HepG2 (cell line): ENCODE data around the gene SLC35A2. TPM values are rescaled to one million over a fixed set of nuclear protein-coding genes. Genes with fewer than 3 reads are reported as not detected.

Experiments used
- ATAC-seq: fragments of 200-7000 bp; cut with Tn5 transposase; 3 replicates; pipeline ENCODE4 v1.9.1; 2020; ENCODE audit warnings: mild to moderate bottlenecking, moderate library complexity
- BruUV-seq: library from RNA; stranded (reverse); fragments of 400-500 nt; replicated peaks from 2 replicates; lab custom pipeline; 2021; lab: Mats Ljungman, UMichigan
- CTCF ChIA-PET: fragments of 300-600 bp; formaldehyde crosslinking; extraction: SDS; loops from one replicate; lab custom pipeline; 2021; ENCODE audit warnings: low total read pairs, inconsistent platforms, low intra/inter-chr PET ratio; lab: Yijun Ruan, JAX
- POLR2A ChIA-PET: fragments of 350-600 bp; sonication (Branson Sonifier 250); formaldehyde crosslinking; loops from one replicate; lab custom pipeline; 2020; ENCODE audit warnings: antibody characterized with exemption, inconsistent platforms; lab: Yijun Ruan, JAX
- DNase-seq: peaks from one replicate; pipeline ENCODE4 v3.0.0-alpha.2; 2015; ENCODE audit warnings: low spot score
- FAIRE-seq: peaks from 3 replicates; lab custom pipeline; 2011; peaks lifted over from hg19 to GRCh38; lab: Jason Lieb, UNC
- H2AFZ ChIP-seq: one replicate; pipeline ENCODE4 v1.6.1; 2011; ENCODE audit warnings: low read length, inconsistent platforms
- H3K27ac ChIP-seq: fragments of 300-600 bp; 3 replicates; pipeline ENCODE4 v1.8.0; 2011; ENCODE audit warnings: mixed run types, mild to moderate bottlenecking, mixed read lengths, low read length, inconsistent platforms; ENCODE audit not compliant: insufficient read depth; ENCODE audit errors: extremely low read length
- H3K27me3 ChIP-seq, 2 experiments: fragments of 200-600 bp in 1 of 2; 2 replicates in 1 of 2; 3 replicates in 1 of 2; pipeline versions ENCODE4 v1.6.0 to v1.8.0; 2011; ENCODE audit warnings: low read length in 2 of 2, mild to moderate bottlenecking in 2 of 2, moderate library complexity in 2 of 2, inconsistent platforms in 1 of 2; ENCODE audit not compliant: insufficient read depth in 2 of 2, control insufficient read depth in 1 of 2
- H3K36me3 ChIP-seq, 2 experiments: fragments of 200-600 bp in 1 of 2; replicated peaks in 1 of 2; 2 replicates in 1 of 2; 3 replicates in 1 of 2; pipeline versions ENCODE4 v1.5.1 to v1.8.0; 2011; ENCODE audit warnings: low read length in 2 of 2, inconsistent platforms in 1 of 2; ENCODE audit not compliant: insufficient read depth in 2 of 2, control insufficient read depth in 1 of 2
- H3K4me1 ChIP-seq: 2 replicates; pipeline ENCODE4 v1.5.1; 2012; ENCODE audit warnings: low read length, inconsistent platforms; ENCODE audit not compliant: insufficient read depth
- H3K4me2 ChIP-seq: 2 replicates; pipeline ENCODE4 v1.6.0; 2011; ENCODE audit warnings: low read depth, low read length, inconsistent platforms
- H3K4me3 ChIP-seq, 3 experiments: fragments of 200-600 bp in 1 of 3; sonication (generic), shearing (Covaris generic) in 1 of 3; replicated peaks in 1 of 3; 2 replicates each; pipeline ENCODE4 v1.5.1; 2011 to 2016; ENCODE audit warnings: low read length in 3 of 3, inconsistent platforms in 2 of 3, low read depth in 2 of 3, mild to moderate bottlenecking in 2 of 3, control low read depth in 1 of 3, mixed read lengths in 1 of 3; ENCODE audit not compliant: insufficient read depth in 1 of 3
- H3K79me2 ChIP-seq: one replicate; pipeline ENCODE4 v1.6.1; 2011; ENCODE audit warnings: low read length, inconsistent platforms; ENCODE audit not compliant: insufficient read depth
- H3K9ac ChIP-seq: 2 replicates; pipeline ENCODE4 v1.6.0; 2011; ENCODE audit warnings: mild to moderate bottlenecking, low read depth, low read length, inconsistent platforms; ENCODE audit not compliant: insufficient read depth
- H3K9me3 ChIP-seq: 2 replicates; pipeline ENCODE4 v1.5.1; 2012; ENCODE audit warnings: mild to moderate bottlenecking, low read length
- H4K20me1 ChIP-seq: 2 replicates; pipeline ENCODE4 v1.6.0; 2011; ENCODE audit warnings: inconsistent platforms, mild to moderate bottlenecking, low read length, moderate library complexity; ENCODE audit not compliant: insufficient read depth
- FOXA1 ChIP-seq, 2 experiments: fragments of 450-650 bp in 1 of 2; sonication (generic) in 1 of 2; formaldehyde crosslinking in 1 of 2; IDR thresholded peaks; 2 replicates each; pipeline versions ENCODE4 v1.4.0 to v1.6.1; 2016 to 2020; ENCODE audit warnings: missing genetic modification reagents in 1 of 2
- FOXK1 ChIP-seq: sonication (generic); formaldehyde crosslinking; IDR thresholded peaks from 2 replicates; pipeline ENCODE4 v1.4.0; 2020; ENCODE audit warnings: low read depth, missing genetic modification reagents, borderline replicate concordance
- HNF4A ChIP-seq: sonication (generic); formaldehyde crosslinking; IDR thresholded peaks from 2 replicates; pipeline ENCODE4 v1.4.0; 2020; ENCODE audit warnings: missing genetic modification reagents
- PRPF4 ChIP-seq: fragments of 200-400 bp; formaldehyde crosslinking; IDR thresholded peaks from 2 replicates; pipeline ENCODE4 v1.6.1; 2016; ENCODE audit warnings: low read length, low read depth; ENCODE audit not compliant: poor library complexity, severe bottlenecking
- SIN3A ChIP-seq: IDR thresholded peaks from 2 replicates; pipeline ENCODE4 v1.6.1; 2011; ENCODE audit warnings: low read depth, mild to moderate bottlenecking, control low read depth, low read length, borderline replicate concordance
- TEF ChIP-seq: sonication (generic); formaldehyde crosslinking; IDR thresholded peaks from 2 replicates; pipeline ENCODE4 v1.5.0; 2020; ENCODE audit warnings: missing genetic modification reagents
- ZC3H13 ChIP-seq: sonication (generic); formaldehyde crosslinking; IDR thresholded peaks from 2 replicates; pipeline ENCODE4 v1.8.1; 2023; ENCODE audit warnings: mild to moderate bottlenecking, missing genetic modification reagents, moderate library complexity
- ZNF124 ChIP-seq: sonication (generic); formaldehyde crosslinking; IDR thresholded peaks from 2 replicates; pipeline ENCODE4 v1.4.0; 2020; ENCODE audit warnings: missing genetic modification reagents
- ZNF253 ChIP-seq: sonication (generic); formaldehyde crosslinking; IDR thresholded peaks from 2 replicates; pipeline ENCODE4 v1.8.0; 2022; ENCODE audit warnings: mild to moderate bottlenecking, missing genetic modification reagents, borderline replicate concordance
- ZNF414 ChIP-seq: sonication (generic); formaldehyde crosslinking; IDR thresholded peaks from 2 replicates; pipeline ENCODE4 v1.5.0; 2020; ENCODE audit warnings: missing genetic modification reagents
- ZNF616 ChIP-seq: sonication (generic); formaldehyde crosslinking; IDR thresholded peaks from 2 replicates; pipeline ENCODE4 v1.5.0; 2020; ENCODE audit warnings: low read depth, mild to moderate bottlenecking, missing genetic modification reagents
- ZNF670 ChIP-seq: sonication (generic); formaldehyde crosslinking; IDR thresholded peaks from 2 replicates; pipeline ENCODE4 v1.8.0; 2022; ENCODE audit warnings: mild to moderate bottlenecking, missing genetic modification reagents, borderline replicate concordance
- ZNF703 ChIP-seq: sonication (generic); formaldehyde crosslinking; IDR thresholded peaks from 2 replicates; pipeline ENCODE4 v1.5.1; 2020; ENCODE audit warnings: missing genetic modification reagents, mild to moderate bottlenecking, moderate library complexity, borderline replicate concordance
- ZNF747 ChIP-seq: sonication (generic); formaldehyde crosslinking; IDR thresholded peaks from 2 replicates; pipeline ENCODE4 v1.8.1; 2023; ENCODE audit warnings: missing genetic modification reagents, mild to moderate bottlenecking, borderline replicate concordance
- WGBS: methylation state at CpG from one replicate; pipeline ENCODE4 v1.1.6; 2017; ENCODE audit warnings: low lambda C conversion rate; 5-methylcytosine and 5-hydroxymethylcytosine counted together
- in situ Hi-C: cut with HindIII; loops from 2 replicates; pipeline ENCODE4 v1.10.0; 2017; ENCODE audit warnings: low pct_unique_long_range_greater_than_20kb; ENCODE audit not compliant: extremely low pct_ligation_motif_present
- intact Hi-C: fragments of 100-400 bp; cut with micrococcal nuclease; formaldehyde crosslinking; loops from one replicate; pipeline ENCODE4 v1.10.0; 2022; ENCODE audit not compliant: unreplicated experiment
- polyA plus RNA-seq, 8 experiments: library from polyadenylated mRNA; depleted of rRNA in 3 of 8; stranded (reverse) in 7 of 8; unstranded in 1 of 8; fragments of >200 nt; fragmentation: Illumina TruSeq in 4 of 8; extraction: Trizol in 4 of 8; gene quantifications; 2 replicates each; pipeline versions ENCODE4 v1.2.1 to v1.2.3, GENCODE V29; 2011 to 2016; ENCODE audit warnings: low read depth in 4 of 8, missing spikeins in 1 of 8, mixed read lengths in 1 of 8; ENCODE audit not compliant: insufficient read depth in 1 of 8
- total RNA-seq, 5 experiments: library from RNA; depleted of rRNA; stranded (reverse); fragments of >200 nt; fragmentation: Illumina TruSeq; extraction: Trizol; gene quantifications; 2 replicates each; pipeline ENCODE4 v1.2.3, GENCODE V29; 2016; ENCODE audit warnings: low read depth in 1 of 5
- TF ChIP-seq, protein P1 (sequence below): sonication (generic); formaldehyde crosslinking; IDR thresholded peaks from 2 replicates; pipeline ENCODE4 v1.4.0; 2020; ENCODE audit warnings: missing genetic modification reagents
- TF ChIP-seq, protein P2 (sequence below): sonication (generic); formaldehyde crosslinking; IDR thresholded peaks from 2 replicates; pipeline ENCODE4 v1.5.0; 2020; ENCODE audit warnings: mild to moderate bottlenecking, missing genetic modification reagents

Gene SLC35A2
- total and polyA plus RNA-seq, 2 of the 13 experiments (the other 11 are each of a cell fraction or from before 2014, with no cell fraction given) = 32.1 to 40.8 TPM

GRCh38 chrX:48920718-48921104 is 9.3 kb upstream of the SLC35A2 start:
- no TSS peak for BruUV-seq
- Histone ChIP-seq H3K4me2 (no peak overlapping the region), H3K79me2 (peaks cover 13% of the 10 kb centered on the region), H3K4me1 (peaks cover 28% of the 10 kb centered on the region), H3K9ac (no peak overlapping the region), H3K36me3 (peaks cover 4 to 12% of the 10 kb centered on the region in 2 experiments; a peak in 4 of 5 replicates), H3K9me3 (no peaks in the 10 kb centered on the region), H2AFZ (no peak overlapping the region), H4K20me1 (no peaks in the 10 kb centered on the region), H3K27me3 (no peaks in the 10 kb centered on the region), H3K27ac (no peak overlapping the region), H3K4me3 (no peak overlapping the region)
- intact Hi-C loops (no loop called here), in situ Hi-C loops (no loop called here)
- FAIRE-seq (no peak), ATAC-seq (no peak), DNase-seq (no peak)
- CTCF ChIA-PET = no interaction called here
- WGBS = 98% methylated on average over 4 of the region's 4 CpGs
- TF ChIP-seq ZNF253 (no peak), ZNF616 (no peak), SIN3A (no peak), ZNF703 (CRISPR knock-in tag) (no peak), ZNF670 (CRISPR knock-in tag) (no peak), HNF4A (no peak), ZNF747 (CRISPR knock-in tag) (no peak), ZC3H13 (no peak), FOXK1 (no peak), PRPF4 (no peak), ZNF414 (CRISPR knock-in tag) (no peak), TEF (no peak), ZNF124 (CRISPR knock-in tag) (no peak), FOXA1 (IDR thresholded peaks at IDR 0.05) (no peak), FOXA1 (CRISPR knock-in tag; IDR thresholded peaks at IDR 0.05) (no peak)
- TF ChIP-seq, protein P1, sequence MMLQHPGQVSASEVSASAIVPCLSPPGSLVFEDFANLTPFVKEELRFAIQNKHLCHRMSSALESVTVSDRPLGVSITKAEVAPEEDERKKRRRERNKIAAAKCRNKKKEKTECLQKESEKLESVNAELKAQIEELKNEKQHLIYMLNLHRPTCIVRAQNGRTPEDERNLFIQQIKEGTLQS (CRISPR knock-in tag) = no peak
- TF ChIP-seq, protein P2, sequence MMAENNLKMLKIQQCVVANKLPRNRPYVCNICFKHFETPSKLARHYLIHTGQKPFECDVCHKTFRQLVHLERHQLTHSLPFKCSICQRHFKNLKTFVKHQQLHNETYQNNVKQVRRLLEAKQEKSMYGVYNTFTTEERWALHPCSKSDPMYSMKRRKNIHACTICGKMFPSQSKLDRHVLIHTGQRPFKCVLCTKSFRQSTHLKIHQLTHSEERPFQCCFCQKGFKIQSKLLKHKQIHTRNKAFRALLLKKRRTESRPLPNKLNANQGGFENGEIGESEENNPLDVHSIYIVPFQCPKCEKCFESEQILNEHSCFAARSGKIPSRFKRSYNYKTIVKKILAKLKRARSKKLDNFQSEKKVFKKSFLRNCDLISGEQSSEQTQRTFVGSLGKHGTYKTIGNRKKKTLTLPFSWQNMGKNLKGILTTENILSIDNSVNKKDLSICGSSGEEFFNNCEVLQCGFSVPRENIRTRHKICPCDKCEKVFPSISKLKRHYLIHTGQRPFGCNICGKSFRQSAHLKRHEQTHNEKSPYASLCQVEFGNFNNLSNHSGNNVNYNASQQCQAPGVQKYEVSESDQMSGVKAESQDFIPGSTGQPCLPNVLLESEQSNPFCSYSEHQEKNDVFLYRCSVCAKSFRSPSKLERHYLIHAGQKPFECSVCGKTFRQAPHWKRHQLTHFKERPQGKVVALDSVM (CRISPR knock-in tag) = no peak
- POLR2A ChIA-PET = interaction anchor here (0.5 kb wide), 1 partner anchor 79 kb away, joined by 3 read pairs; no protein-coding TSS in a partner anchor
